T-helper 1 cell treated with Interleukin-12 subunit alpha and Interleukin-12 subunit beta and Interleukin-4 antibody, amounts not matched to agents 30 ng/mL and 1 ng/mL, for 36 hours (primary cell): Measurements from ENCODE around the gene XCL2. TPM values are rescaled to one million over a fixed set of nuclear protein-coding genes. Genes with fewer than 3 reads are reported as not detected.

Experiments used
- total RNA-seq: library from RNA; stranded (reverse); gene quantifications from 2 replicates; pipeline ENCODE4 v1.2.3, GENCODE V29; 2022

Gene XCL2
- total RNA-seq, 1 donor from 2014 or later, result 4.1 TPM

Other genes starting within 250 kb of the XCL2 start
- gene XCL1, start 32.6 kb upstream of the XCL2 start, total RNA-seq, result 2.6 and 4.1 TPM in 2 replicates
- not detected in 2 replicates for gene DPT, start 185.2 kb upstream of the XCL2 start, total RNA-seq